HT-29 (cell line): ENCODE measurements around the gene CEACAM20. TPM values are rescaled to one million over a fixed set of nuclear protein-coding genes. Genes with fewer than 3 reads are reported as not detected.
"Not testable (repeated sequence)": the region's sequence is repeated elsewhere in the genome, so short reads cannot be mapped to it uniquely, and the experiment has no call there.

Experiments
- DNase-seq: peaks from one replicate; pipeline ENCODE4 v3.0.0-alpha.2; 2015; ENCODE audit warnings: low spot score
- total RNA-seq: library from RNA; depleted of rRNA; stranded (reverse); fragments of >200 nt; shearing (Covaris generic); gene quantifications from 2 replicates; pipeline ENCODE4 v1.2.3, GENCODE V29; 2014

The CEACAM20 gene
- total RNA-seq, 1 experiment from 2014 or later: not detected

DNA sequence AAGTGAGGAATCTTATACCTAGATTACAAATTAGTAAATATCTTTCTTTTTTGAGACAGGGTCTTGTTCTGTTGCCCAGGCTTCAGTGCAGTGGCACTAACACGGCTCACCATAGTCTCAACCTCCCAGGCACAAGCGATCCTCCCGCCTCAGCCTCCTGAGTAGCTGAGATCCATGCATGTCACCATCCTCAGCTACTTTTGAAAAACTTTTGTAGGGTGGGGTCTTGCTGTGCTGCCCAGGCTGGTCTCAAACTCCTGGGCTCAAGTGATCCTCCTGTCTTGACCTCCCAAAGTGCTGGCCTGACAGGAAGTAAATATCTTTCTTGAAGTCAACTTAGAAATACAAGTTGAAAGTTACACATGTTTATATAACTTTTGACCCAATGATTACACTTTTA is 20.0 kb upstream of the CEACAM20 start:
- no peak for DNase-seq

GRCh38 chr19:44548736-44549135 is 19.3 kb upstream of the CEACAM20 start:
- DNase-seq: no peak

GRCh38 chr19:44544031-44544430 is 14.6 kb upstream of the CEACAM20 start:
- no peak for DNase-seq

DNA sequence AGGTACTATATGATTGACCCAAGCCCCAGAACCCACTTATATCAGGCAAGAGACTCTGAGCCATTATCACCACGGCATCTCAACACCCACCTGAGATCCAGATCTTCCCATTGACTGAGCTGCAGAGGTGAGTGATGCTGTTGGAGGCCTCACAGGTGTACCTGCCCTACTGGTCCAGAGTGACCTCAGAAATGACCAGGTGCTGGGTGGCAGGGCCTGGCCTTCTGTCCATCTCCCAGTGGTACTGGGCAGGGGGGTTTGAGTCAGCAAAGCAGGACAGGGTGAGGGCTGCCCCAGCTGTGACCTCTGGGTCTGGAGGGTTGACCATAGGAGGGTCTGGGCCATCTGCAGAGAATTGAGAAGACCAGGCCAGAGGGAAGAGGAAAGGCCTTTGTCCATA is 13.2 kb upstream of the CEACAM20 start:
- no peak for DNase-seq

DNA sequence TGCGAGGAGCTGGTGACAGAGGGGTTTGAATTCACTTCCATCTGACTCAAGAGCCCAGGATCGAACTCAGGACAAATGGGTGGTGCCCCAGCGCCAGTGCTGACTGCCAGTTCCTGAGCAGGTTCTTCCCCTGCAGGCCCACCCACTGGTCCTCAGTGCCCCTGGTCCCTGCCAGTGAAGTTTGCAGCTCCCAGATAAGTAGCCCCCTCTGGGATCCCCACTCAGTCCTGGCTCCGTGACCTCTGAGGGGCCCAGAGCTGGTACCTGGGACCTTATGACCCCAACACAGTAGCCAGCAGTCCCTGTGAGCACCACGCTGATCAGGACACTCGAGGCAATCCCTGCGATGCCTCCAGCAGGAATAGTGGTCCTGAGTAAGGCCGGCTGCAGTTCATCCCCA is 11.3 kb upstream of the CEACAM20 start:
- no peak for DNase-seq

DNA sequence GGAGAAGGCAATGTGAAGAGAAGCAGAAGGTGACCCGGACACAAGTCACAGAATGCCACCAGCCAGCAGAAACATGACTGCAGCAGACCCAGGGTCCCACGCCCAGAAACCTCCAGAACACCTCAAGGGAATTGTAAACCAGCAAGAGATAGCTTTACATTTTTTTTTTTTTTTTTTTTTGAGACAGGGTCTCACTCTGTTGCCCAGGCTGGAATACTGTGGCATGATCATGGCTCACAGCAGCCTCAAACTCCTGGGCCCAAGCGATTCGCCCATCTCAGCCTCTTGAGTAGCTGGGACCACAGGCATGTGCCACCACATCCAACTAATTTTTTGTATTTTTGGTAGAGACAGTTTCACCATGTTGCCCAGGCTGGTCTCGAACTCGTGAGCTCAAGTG is 10.5 kb upstream of the CEACAM20 start:
- no peak for DNase-seq

DNA sequence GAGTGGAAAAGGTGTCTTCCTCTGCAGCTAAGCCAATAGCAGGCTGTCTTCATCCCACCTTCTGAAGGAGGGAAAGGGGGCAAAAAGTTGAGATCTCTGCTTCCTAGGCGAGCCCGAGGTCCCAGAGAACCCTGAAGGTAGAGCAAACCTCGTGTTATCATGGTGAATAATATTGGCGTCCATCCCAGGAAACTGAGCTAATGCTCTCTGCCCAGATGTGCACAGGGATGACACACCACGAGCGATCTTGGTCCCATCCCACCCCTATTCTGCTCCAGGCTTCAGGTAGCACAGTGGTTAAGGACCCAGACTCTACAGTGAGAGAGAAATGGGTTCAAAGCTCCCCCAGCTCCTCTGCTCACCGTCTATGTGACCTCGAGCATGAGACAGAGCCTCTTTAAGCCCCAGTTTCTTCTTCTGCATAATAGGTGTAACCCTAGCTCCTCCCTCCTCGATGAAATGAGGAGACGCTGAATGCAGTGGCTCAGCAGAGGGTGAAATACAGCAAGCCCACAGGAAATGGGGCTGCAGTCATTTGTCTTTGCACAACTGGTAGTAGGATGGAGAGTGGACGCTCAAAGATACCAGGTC is 9.9 kb upstream of the CEACAM20 start:
- no peak for DNase-seq

DNA sequence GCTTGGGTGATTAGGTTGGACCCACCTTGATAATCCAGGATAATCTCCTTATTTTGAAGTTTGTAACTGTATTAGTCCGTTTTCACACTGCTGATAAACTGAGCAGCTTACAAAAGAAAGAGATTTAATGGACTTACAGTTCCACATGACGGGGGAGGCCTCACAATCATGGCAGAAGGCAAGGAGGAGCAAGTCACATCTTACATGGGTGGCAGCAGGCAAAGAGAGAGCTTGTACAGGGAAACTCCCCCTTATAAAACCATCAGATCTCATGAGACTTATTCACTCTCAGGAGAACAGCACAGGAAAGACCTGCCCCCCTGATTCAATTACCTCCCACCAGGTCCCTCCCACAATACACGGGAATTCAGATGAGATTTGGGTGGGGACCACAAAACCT is 5.9 kb upstream of the CEACAM20 start:
- not testable (repeated sequence) for DNase-seq

DNA sequence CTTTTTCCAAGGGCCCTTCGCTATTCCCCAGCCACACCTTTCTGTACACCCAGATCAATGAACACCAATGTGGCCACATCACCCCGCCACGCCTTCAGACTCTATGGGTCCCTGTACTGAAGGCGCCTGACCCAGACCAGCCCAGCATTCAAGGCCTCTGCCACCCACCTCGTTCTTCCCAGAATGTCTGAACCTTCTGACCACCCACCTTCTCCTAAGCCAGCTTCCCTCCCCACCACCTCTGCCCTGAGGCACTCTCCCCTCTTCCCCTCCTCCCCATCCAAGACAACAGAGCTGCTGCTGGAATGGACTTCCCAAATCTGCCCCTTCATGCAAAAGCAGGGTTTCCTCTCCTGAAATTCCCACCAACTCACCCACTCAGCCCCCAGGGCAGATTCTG is 3.3 kb upstream of the CEACAM20 start:
- DNase-seq: no peak

DNA sequence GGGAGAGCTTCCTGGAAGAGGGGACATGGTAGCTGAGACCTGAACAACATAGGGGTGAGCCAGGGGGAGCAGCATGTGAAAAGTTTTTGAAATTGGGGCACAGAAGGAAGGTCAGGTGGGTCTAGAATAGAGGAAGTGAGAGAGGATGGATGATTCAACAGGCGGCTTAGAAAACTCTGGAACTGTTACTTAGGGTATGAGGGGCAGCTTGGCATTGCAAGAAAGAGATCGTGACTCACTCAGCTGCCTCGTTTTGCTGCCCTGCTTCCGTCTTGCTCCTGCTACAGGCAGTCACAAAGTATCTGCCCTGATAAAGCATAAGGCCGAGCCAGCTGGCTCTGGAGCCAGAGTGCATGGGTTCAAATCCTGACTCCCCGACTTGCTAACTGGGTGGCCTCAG is 1.3 kb upstream of the CEACAM20 start:
- DNase-seq: no peak

DNA sequence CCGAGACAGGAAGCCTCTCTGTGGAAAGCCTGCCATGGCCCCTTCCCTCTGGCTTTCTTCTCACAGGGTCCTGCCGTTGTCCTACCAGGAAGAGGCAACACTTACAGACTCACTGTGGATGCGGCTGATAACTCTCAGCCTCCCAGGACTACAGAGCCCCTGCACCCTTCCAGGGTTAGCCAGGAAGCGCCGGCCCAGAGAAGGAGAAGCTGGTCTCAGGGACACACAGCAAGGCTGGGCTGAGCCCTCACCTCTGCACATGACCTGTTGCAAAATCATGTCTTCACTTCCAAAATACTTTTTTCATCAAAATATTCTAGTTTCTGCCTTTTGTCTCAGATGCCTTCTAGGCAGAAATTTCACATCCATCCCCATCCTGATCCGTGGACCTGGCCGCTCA is 1.9 kb downstream of the CEACAM20 start:
- no peak for DNase-seq

- peak; percentile 8 for DNase-seq
Observed at GRCh38 chr19:44525721-44526430, 3.6 kb downstream of the CEACAM20 start.

DNA sequence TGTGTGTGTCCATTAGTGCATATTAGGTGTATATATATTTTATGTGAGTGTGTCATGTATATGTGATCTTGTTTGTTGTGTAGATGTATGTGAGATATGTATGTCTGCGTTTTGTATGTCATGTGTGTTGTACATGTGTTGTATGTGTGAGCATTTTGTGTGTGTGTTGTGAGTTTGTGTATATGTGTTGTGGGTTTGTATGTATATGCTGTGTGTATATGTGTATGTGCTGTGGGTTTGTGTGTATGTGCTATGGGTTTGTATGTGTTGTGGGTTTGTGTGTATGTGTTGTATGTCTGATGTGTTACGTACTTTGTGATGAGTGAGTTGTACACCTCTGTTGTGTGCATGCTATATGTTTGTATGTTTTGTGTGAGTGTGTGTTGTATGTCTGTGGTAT is 8.1 kb downstream of the CEACAM20 start:
- no peak for DNase-seq

DNA sequence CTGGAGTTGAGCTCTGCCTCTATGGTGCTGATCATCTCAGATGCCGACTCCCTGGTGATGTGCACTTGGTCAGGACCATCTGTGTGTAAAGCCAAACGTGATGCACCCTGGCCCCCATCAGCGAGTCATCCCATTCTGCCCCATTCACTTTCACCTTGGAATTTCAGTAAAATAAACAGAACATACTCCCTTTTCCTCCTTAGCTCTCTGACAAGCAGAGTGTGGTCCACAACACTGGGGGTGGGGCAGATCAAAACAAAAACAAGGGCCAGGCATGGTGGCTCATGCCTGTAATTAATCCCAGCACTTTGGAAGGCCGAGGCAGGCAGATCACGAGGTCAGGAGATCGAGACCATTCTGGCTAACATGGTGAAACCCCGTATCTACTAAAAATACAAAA is 12.3 kb downstream of the CEACAM20 start:
- DNase-seq: no peak

GRCh38 chr19:44515907-44516306 is 13.6 kb downstream of the CEACAM20 start:
- DNase-seq: no peak

DNA sequence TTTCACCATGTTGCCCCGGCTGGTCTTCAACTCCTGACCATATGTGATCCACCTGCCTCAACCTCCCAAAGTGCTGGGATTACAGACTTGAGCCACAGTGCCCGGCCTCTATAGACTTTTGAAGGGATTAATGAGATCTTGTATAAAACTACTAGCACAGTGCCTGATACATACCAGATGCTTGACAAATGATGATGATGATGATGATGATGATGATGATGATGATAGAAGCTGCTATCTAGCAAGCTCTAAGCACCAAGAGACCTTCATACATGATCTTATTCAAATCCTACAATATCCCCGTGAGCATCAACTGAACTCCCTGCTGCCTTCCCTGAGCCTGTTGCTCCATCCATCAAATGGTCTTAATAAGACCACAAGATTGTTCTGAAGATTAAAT is 14.4 kb downstream of the CEACAM20 start:
- DNase-seq: no peak

- peak; percentile 84 for DNase-seq
Observed at GRCh38 chr19:44512326-44513298, 16.9 kb downstream of the CEACAM20 start.

GRCh38 chr19:44509478-44509877 is 20.0 kb downstream of the CEACAM20 start:
- no peak for DNase-seq

- peak; percentile 100 for DNase-seq
Observed at GRCh38 chr19:44499962-44500949, 29.2 kb downstream of the CEACAM20 start, which contains the start of gene ZNF180. Gene ZNF180, minus strand, starts transcription at chr19:44500522. Its CDS starts 3,188 bp downstream, at chr19:44497334.

- DNase-seq: no peak
Observed at GRCh38 chr19:44499559-44499958, 29.9 kb downstream of the CEACAM20 start.

DNA sequence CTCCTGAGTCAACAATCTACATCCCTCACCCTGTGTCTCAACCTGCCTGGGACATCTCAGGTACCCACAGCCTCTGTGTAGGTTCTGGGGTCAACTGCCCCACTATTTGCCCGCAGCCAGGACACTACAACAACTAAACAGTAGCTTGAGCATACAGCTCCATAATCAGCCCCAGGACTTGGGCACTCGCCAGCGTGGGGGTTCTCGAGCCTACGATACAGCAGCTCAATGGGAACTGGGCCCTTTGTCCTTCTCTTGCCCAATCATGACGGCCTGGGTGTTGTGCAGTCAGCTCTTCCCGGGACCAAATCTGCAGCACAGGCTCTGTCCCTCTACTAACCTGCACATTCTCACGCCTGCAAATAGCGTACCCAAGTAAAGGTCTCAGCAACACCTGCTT is 30.5 kb downstream of the CEACAM20 start:
- no peak for DNase-seq
